OCI-LY1 (cell line): ENCODE data around the gene AKIP1.

Source experiments
- H2AFZ ChIP-seq: fragments of 200-600 bp; sonication (generic), shearing (Covaris generic); 2 replicates; pipeline ENCODE4 v1.6.0; 2014; ENCODE audit warnings: antibody characterized with exemption, mild to moderate bottlenecking, low read length
- H3F3A ChIP-seq: fragments of 200-600 bp; sonication (generic), shearing (Covaris generic); 2 replicates; pipeline ENCODE4 v1.6.0; 2014; ENCODE audit warnings: mild to moderate bottlenecking, antibody characterized with exemption, low read length, moderate library complexity; ENCODE audit not compliant: insufficient read depth
- H3K27ac ChIP-seq: fragments of 200-600 bp; sonication (generic); 2 replicates; pipeline ENCODE4 v1.5.1; 2014; ENCODE audit warnings: low read length, mixed run types, mild to moderate bottlenecking, low read depth; ENCODE audit not compliant: poor library complexity, severe bottlenecking
- H3K27me3 ChIP-seq: fragments of 200-600 bp; sonication (generic); 2 replicates; pipeline ENCODE4 v1.6.0; 2014; ENCODE audit warnings: antibody characterized with exemption, mild to moderate bottlenecking, low read length, moderate library complexity; ENCODE audit not compliant: insufficient read depth
- H3K36me3 ChIP-seq: fragments of 200-600 bp; sonication (generic); 2 replicates; pipeline ENCODE4 v1.6.1; 2014; ENCODE audit warnings: mild to moderate bottlenecking, antibody characterized with exemption, low read length, moderate library complexity, mixed read lengths; ENCODE audit not compliant: insufficient read depth
- H3K4me1 ChIP-seq: fragments of 200-600 bp; sonication (generic); 2 replicates; pipeline ENCODE4 v1.5.1; 2014; ENCODE audit warnings: mild to moderate bottlenecking, low read length, moderate library complexity; ENCODE audit not compliant: insufficient read depth, severe bottlenecking
- H3K4me2 ChIP-seq: fragments of 200-600 bp; sonication (generic), shearing (Covaris generic); 2 replicates; pipeline ENCODE4 v1.6.1; 2014; ENCODE audit warnings: low read length
- H3K4me3 ChIP-seq: fragments of 200-600 bp; sonication (generic); 2 replicates; pipeline ENCODE4 v1.5.1; 2014; ENCODE audit warnings: low read length, low read depth, mild to moderate bottlenecking, mixed read lengths; ENCODE audit not compliant: poor library complexity, severe bottlenecking
- H3K79me2 ChIP-seq: fragments of 200-600 bp; shearing (Covaris generic); 2 replicates; pipeline ENCODE4 v1.6.1; 2016; ENCODE audit warnings: mixed run types, low read length, mixed read lengths; ENCODE audit not compliant: insufficient read depth
- H3K9ac ChIP-seq: fragments of 200-600 bp; sonication (generic), shearing (Covaris generic); 2 replicates; pipeline ENCODE4 v1.6.1; 2014; ENCODE audit warnings: mild to moderate bottlenecking, low read length, mixed read lengths
- H3K9me2 ChIP-seq: fragments of 200-600 bp; sonication (generic), shearing (Covaris generic); 2 replicates; pipeline ENCODE4 v1.6.1; 2014; ENCODE audit warnings: low read depth, mild to moderate bottlenecking, low read length, mixed read lengths
- H3K9me3 ChIP-seq: fragments of 200-600 bp; shearing (Covaris generic); 2 replicates; pipeline ENCODE4 v1.6.1; 2014; ENCODE audit warnings: low read length, mixed read lengths
- H4K20me1 ChIP-seq: fragments of 200-600 bp; sonication (generic), shearing (Covaris generic); 2 replicates; pipeline ENCODE4 v1.6.0; 2016; ENCODE audit warnings: mild to moderate bottlenecking, low read length; ENCODE audit not compliant: insufficient read depth
- EZH2 ChIP-seq: fragments of 200-600 bp; sonication (generic), shearing (Covaris generic); IDR thresholded peaks from 2 replicates; pipeline ENCODE4 v1.8.0; 2017; ENCODE audit warnings: borderline replicate concordance, mixed run types, mild to moderate bottlenecking, antibody characterized with exemption, low read length, moderate library complexity, mixed read lengths
- TF ChIP-seq, protein P1 (sequence below): fragments of 200-600 bp; sonication (generic), shearing (Covaris generic); IDR thresholded peaks from 2 replicates; pipeline ENCODE4 v1.5.1; 2017; ENCODE audit warnings: mild to moderate bottlenecking, antibody characterized with exemption, low read length, moderate library complexity, mixed read lengths

AKIP1 gene

GRCh38 chr11:8967184-8967583, 56.2 kb downstream of the AKIP1 start:
- Histone ChIP-seq H4K20me1 (no peaks in the 10 kb centered on the region), H3K9me2 (no peaks in the 10 kb centered on the region), H2AFZ (no peak overlapping the region), H3K27me3 (no peaks in the 10 kb centered on the region), H3F3A (no peaks in the 10 kb centered on the region), H3K9ac (no peak overlapping the region), H3K4me1 (peaks cover 25% of the 10 kb centered on the region), H3K36me3 (peaks cover 4% of the 10 kb centered on the region; the same call in 1 of the 2 replicates), H3K79me2 (peaks cover 16% of the 10 kb centered on the region), H3K4me2 (no peak overlapping the region), H3K9me3 (no peaks in the 10 kb centered on the region), H3K4me3 (no peak overlapping the region), H3K27ac (no peak overlapping the region)
- TF ChIP-seq, protein P1, sequence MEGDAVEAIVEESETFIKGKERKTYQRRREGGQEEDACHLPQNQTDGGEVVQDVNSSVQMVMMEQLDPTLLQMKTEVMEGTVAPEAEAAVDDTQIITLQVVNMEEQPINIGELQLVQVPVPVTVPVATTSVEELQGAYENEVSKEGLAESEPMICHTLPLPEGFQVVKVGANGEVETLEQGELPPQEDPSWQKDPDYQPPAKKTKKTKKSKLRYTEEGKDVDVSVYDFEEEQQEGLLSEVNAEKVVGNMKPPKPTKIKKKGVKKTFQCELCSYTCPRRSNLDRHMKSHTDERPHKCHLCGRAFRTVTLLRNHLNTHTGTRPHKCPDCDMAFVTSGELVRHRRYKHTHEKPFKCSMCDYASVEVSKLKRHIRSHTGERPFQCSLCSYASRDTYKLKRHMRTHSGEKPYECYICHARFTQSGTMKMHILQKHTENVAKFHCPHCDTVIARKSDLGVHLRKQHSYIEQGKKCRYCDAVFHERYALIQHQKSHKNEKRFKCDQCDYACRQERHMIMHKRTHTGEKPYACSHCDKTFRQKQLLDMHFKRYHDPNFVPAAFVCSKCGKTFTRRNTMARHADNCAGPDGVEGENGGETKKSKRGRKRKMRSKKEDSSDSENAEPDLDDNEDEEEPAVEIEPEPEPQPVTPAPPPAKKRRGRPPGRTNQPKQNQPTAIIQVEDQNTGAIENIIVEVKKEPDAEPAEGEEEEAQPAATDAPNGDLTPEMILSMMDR, result no peak
- no peak for TF ChIP-seq EZH2
